ENCODE measurements around the gene PLEKHA5. TPM values are rescaled to one million over a fixed set of nuclear protein-coding genes. Genes with fewer than 3 reads are reported as not detected.
"Not testable (repeated sequence)": the region's sequence is repeated elsewhere in the genome, so short reads cannot be mapped to it uniquely, and the experiment has no call there.

PLEKHA5 gene
- total RNA-seq, 1 donor from 2014 or later: 5.3 TPM

GRCh38 chr12:19201661-19202060, 72.1 kb downstream of the PLEKHA5 start:
- intact Hi-C loops (cut with micrococcal nuclease): no loop called here

GRCh38 chr12:19203013-19203412, 73.5 kb downstream of the PLEKHA5 start:
- intact Hi-C loops (cut with micrococcal nuclease): no loop called here

GRCh38 chr12:19203539-19204506, 74.3 kb downstream of the PLEKHA5 start:
- intact Hi-C loops (cut with micrococcal nuclease): no loop called here

- intact Hi-C loops (cut with micrococcal nuclease): no loop called here
These were observed 75.6 kb downstream of the PLEKHA5 start for GRCh38 chr12:19205120-19205519.

- intact Hi-C loops (cut with micrococcal nuclease): no loop called here
These were observed 77.1 kb downstream of the PLEKHA5 start for GRCh38 chr12:19206493-19207077.

- intact Hi-C loops (cut with micrococcal nuclease): no loop called here
These were observed 78.9 kb downstream of the PLEKHA5 start for GRCh38 chr12:19208456-19208855.

GRCh38 chr12:19209661-19210060, 80.1 kb downstream of the PLEKHA5 start:
- intact Hi-C loops (cut with micrococcal nuclease): no loop called here

- intact Hi-C loops (cut with micrococcal nuclease): no loop called here
These were observed 82.3 kb downstream of the PLEKHA5 start for GRCh38 chr12:19211802-19212201.

- intact Hi-C loops (cut with micrococcal nuclease): no loop called here
These were observed 82.7 kb downstream of the PLEKHA5 start for GRCh38 chr12:19212245-19212644.

GRCh38 chr12:19214020-19214419, 84.5 kb downstream of the PLEKHA5 start:
- intact Hi-C loops (cut with micrococcal nuclease): no loop called here

GRCh38 chr12:19215115-19215514, 85.6 kb downstream of the PLEKHA5 start:
- intact Hi-C loops (cut with micrococcal nuclease): no loop called here

GRCh38 chr12:19217446-19217845, 87.9 kb downstream of the PLEKHA5 start:
- intact Hi-C loops (cut with micrococcal nuclease): no loop called here

GRCh38 chr12:19220205-19220604, 90.7 kb downstream of the PLEKHA5 start:
- intact Hi-C loops (cut with micrococcal nuclease): no loop called here

GRCh38 chr12:19220852-19221466, 91.4 kb downstream of the PLEKHA5 start:
- intact Hi-C loops (cut with micrococcal nuclease): no loop called here

GRCh38 chr12:19222558-19222957, 93.0 kb downstream of the PLEKHA5 start:
- intact Hi-C loops (cut with micrococcal nuclease): no loop called here

- intact Hi-C loops (cut with micrococcal nuclease): no loop called here
These were observed 93.5 kb downstream of the PLEKHA5 start for GRCh38 chr12:19223018-19223417.

GRCh38 chr12:19223695-19224094, 94.2 kb downstream of the PLEKHA5 start:
- intact Hi-C loops (cut with micrococcal nuclease): no loop called here

- intact Hi-C loops (cut with micrococcal nuclease): no loop called here
These were observed 95.2 kb downstream of the PLEKHA5 start for GRCh38 chr12:19224746-19225145.

GRCh38 chr12:19227190-19227879, 97.8 kb downstream of the PLEKHA5 start:
- intact Hi-C loops (cut with micrococcal nuclease): no loop called here

- intact Hi-C loops (cut with micrococcal nuclease): no loop called here
These were observed 98.3 kb downstream of the PLEKHA5 start for GRCh38 chr12:19227880-19228210.

GRCh38 chr12:19229021-19229420, 99.5 kb downstream of the PLEKHA5 start:
- intact Hi-C loops (cut with micrococcal nuclease): not testable (repeated sequence)

All from T-helper 2 cell treated with Interferon-gamma antibody and Interleukin-4, amounts not matched to agents 100 ng/mL and 5 ng/mL, for 36 hours (primary cell).